COLO668 (cell line): ENCODE measurements around the gene SPTAN1.
"Not testable (repeated sequence)": the region's sequence is repeated elsewhere in the genome, so short reads cannot be mapped to it uniquely, and the experiment has no call there.

Source experiments
- DNase-seq: peaks from one replicate; lab custom pipeline; 2025; ENCODE audit not compliant: unreplicated experiment; lab: John Stamatoyannopoulos, UW

SPTAN1 gene

DNA sequence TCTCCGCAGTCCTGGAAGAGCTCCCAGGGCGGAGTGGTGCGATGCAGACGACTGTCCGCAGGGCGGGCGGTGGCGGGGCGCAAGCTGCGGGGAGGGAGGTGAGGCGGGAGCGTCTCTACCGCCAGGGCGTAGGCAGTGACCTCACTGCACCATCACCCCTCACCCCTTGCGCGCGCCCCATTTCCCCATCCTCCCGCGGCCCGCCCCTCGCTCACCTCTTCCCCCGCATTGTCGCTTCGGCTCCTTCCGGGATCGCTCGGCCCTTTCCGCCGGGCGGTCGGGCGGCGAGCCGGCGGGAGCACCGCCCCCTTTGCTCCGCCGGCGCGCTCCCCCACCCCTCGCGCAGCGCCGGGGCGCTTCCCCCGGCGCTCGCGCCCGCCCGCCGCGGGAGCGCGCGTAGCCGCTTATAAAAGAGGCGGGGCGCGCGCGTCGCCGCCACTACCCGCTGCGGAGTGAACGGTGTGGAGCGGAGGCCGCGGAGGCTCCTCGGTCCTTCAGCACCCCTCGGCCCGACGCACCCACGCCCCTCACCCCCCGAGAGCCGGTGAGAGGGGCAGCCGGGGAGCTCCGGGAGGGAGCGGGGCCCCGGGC is at the start of gene SPTAN1:
Gene SPTAN1 (plus strand): TSS at position 435 of the 591 bp plus-strand sequence. CDS start 14,154 bp downstream, outside the sequence.
- DNase-seq = peak; percentile 94

DNA sequence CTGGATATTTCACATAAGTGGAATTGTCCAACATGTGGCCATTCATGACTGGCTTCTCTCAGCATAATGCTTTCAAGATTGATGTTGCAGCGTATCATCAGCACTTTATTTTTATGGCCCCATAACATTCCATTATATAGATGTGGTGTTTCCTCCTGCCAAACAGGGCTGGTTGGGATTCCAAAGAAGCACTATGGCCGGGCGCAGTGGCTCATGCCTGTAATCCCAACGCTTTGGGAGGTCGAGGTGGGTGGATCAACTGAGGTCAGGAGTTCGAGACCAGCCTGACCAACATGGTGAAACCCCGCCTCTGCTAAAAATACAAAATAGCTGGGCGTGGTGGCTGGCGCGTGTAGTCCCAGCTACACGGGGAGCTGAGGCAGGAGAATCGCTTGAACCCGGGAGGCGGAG is 49.0 kb upstream of the SPTAN1 start:
- not testable (repeated sequence) for DNase-seq

DNA sequence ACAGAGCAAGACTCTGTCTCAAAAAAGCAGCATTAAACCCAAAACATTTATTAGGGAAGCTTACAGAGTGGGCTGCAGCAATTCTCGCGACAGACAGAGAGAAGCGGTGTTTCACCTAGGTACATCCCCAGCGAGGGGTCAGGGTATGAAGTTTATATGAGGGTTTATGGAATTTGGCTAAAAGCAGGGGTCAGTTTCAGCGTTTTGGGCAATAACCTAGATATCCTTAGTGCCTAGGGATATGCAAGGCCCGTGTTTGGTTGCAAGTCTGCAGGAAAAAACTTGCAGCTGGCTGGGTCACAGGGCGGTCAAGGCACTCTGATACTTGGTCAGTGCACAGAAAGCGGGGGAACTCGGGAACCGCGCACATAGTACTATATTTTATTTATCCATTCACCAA is 48.5 kb upstream of the SPTAN1 start:
- peak; percentile 4 for DNase-seq

DNA sequence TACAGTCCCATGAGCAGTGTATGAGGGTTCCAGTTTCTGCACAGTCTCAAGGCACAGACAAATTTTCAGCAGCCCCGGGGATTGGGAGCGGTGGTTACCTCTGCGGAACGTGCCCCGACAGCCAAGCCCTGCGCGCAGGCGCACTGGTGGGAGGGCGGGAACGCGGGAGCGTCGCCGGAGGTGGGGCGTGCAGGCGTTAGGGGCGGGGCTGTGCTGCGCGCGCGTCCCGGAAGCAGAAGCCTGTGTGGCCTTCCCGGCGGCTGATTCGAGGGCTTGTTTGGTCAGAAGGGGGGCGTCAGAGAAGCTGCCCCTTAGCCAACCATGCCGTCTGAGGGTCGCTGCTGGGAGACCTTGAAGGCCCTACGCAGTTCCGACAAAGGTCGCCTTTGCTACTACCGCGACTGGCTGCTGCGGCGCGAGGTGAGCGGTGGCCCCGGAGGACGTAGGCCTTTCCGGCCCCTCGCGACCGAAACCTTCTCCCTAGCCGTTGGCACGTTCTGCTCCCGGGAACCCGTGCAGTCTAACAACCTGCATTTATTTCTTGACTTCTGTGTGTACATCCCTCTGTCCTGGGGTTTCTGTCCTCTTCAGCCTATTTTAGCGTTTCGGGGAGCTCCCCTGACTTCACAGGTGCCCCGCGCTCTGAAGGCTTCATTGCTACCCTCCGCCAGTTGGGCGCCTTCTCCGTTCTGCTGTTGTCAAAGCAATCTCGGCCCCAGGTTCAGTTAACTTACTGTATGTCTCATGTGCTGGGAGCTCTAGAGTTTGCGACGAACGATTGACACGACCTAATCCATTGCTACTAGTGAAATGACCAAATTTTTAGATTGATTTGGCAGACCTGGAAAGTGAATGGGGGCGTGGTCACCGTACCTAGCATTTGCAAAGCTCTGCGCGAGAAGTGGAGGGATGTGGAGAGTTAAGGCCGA is 47.6 kb upstream of the SPTAN1 start, which contains the start of gene GLE1:
Gene GLE1 (plus strand): TSS at position 235 of the 929 bp plus-strand sequence. CDS start 87 bp downstream, at position 322.
- DNase-seq = peak; percentile 96

DNA sequence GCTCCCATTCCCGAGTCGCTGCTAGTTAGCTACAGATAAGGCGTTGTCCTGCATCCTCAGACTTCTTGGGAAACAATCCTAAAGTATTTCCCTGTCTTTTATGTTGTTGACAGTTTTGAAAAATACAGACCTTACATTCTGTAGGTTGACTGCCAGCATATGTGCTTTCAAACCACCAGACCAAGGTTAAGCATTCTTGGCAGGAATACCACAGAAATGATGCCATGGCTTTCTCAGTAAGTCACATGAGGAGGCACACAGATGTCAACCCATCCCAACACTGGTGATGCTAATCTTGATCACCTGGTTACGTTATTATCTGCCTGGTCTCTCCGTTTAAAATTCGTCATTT is 47.0 kb upstream of the SPTAN1 start:
- no peak for DNase-seq

DNA sequence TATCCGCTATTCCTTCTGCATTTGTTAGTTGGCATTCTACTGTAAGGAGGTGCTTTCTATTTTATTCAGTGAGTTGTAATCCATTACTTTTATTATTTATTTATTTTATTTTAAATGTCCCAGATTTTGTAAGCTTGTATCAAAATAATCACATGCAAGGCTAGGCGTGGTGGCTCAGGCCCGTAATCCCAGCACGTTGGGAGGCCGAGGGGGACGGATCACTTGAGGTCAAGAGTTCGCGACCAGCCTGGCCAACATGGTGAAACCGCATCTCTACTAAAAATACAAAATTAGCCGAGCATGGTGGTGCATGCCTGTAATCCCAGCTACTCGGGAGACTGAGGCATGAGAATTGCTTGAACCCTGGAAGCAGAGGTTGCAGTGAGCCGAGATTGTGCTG is 46.5 kb upstream of the SPTAN1 start:
- not testable (repeated sequence) for DNase-seq

DNA sequence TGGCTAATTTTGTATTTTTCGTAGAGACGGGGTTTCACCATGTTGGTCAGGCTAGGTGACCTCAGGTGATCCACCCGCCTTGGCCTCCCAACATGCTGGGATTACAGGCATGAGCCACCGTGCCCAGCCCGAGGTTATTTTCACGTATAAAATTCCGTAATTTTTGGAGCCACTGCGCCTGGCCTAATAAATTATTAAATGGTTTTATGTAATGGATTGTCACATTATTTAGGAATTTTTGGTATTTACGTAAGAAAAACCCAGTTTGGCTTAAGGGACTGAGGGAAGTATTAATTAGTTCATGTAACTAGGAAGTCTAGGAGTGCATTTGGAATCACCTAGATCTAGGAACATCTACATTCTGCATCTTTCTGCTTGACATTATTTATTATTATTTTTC is 39.6 kb upstream of the SPTAN1 start:
- no peak for DNase-seq

DNA sequence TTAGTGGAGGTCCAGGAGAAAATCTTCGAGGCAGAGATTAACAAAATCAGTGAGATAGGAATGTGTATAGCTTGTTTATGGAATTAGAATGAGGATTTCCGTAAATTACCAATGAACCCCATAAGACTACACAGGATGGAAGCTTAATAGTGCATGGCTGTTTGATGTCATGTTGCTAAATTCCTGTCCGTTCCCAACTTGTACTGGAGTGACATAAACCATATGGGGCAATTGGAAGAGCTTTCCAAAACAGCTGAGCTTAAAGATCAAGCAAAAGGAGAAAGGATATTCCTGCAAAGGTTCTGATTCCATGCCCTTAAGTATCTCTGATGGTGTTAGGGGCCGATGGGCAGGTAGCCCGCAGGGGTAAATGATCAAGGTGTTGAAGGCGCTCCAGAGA is 30.4 kb upstream of the SPTAN1 start:
- DNase-seq = no peak

DNA sequence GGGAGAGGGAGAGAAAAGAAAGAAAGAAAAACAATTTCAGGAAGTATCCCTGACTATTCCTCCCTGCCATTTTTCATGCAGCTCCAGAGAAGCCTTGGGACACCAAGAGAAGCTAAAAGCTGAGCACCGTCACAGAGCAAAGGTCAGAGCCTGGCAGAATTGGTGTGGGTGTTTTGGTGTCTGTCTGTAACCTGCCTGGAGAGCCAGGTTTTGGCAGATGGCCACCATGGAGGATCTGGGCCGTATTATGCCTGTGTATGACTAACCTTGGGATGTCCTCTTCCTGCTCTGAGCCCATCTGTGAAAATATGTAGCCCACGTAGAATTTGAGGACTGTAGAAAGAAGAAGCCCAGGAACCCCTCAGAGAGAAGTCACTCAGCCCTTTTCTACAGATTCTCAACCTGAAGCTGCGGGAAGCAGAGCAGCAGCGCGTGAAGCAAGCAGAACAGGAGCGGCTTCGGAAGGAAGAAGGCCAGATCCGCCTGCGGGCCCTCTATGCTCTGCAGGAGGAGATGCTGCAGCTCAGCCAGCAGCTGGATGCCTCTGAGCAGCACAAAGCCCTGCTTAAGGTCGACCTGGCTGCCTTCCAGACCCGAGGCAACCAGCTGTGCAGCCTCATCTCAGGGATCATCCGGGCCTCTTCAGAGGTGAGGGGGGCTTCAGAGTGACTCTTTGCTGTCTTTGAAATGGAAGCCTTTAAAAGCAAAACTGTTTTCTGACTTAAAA is 29.0 kb upstream of the SPTAN1 start:
- DNase-seq = no peak

DNA sequence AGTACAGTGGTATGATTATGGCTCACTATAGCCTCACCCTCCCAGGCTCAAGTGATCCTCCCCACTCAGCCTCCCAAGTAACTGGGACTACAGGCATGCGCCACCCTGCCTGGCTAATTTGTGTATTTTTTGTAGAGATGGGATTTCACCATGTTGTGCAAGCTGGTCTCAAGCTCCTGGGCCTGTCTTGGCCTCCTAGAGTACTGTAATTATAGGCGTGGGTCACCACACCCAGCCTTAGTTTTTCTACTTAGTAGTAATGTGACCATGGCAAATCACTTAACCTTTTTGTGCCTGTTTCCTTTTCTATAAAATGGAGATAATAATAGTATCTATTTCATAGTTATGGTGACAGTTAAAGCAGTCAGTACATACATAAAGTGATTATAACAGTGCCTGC is 25.7 kb upstream of the SPTAN1 start:
- no peak for DNase-seq

DNA sequence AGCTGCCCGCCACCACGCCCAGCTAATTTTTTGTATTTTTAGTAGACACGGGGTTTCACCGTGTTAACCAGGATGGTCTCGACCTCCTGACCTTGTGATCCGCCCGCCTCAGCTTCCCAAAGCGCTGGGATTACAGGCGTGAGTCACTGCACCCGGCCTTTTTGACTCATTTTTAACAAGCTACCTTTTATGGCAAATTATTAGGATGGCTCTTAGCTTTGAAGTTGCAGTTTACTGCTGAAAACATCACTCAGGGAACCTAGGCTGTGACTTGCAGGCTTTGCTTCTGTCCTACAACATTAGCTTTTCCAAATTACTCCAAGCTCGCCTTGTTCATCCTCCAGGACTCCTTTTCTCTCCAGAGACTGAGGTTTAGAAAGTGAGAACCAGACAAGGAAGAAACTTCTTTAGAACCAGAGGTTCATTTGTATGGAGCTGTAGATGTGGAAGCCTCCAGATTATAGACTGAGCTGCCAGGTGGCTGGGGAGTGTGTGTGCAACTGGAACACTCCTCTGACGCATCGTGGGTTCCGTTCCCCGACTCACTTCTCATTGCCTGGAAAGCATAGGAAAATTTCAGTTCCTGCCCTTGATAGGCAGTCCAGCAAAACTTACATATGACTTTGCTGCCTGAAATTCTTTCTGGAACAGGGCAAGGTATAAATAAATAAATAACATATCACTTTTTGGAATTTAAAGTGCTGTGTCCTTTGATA is 23.8 kb upstream of the SPTAN1 start:
- no peak for DNase-seq

DNA sequence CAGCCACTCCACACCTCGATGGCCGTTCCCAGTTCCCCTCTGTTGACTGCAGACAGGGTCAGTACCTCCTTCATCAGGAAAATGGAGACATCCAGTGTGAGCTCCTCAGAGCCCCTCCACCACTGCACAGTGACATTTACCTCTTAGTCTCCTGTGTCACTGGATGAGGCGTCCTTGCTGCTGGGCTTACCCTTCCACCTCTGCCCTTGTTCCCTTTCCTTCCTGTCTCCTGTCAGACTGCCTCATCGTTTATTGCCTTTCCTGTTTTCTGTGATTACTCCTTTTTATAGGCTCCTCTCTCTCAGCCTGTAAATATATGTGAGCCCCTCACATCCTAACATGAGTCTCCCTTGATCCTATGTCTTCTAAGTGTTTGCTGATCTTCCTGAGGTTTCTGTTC is 23.2 kb upstream of the SPTAN1 start:
- DNase-seq = no peak

DNA sequence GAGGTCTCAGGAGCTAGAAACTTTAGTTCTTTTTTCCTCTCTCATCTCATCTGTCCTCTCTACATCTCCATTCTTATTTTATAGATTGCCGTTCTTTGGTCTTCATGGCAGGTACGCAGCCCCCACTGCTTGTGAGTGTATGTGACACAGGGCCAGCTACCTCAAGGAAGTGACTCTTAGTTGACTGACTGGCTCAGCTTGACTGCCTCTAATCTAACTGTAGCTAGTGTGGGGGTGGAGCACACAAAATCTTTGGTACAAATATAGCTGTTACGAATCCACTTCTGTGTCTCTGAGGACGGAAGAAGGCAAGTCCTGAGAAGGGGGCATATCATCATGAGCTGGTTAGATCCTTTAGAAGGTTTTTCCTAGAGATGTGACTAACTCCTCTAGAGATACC is 19.8 kb upstream of the SPTAN1 start:
- no peak for DNase-seq

DNA sequence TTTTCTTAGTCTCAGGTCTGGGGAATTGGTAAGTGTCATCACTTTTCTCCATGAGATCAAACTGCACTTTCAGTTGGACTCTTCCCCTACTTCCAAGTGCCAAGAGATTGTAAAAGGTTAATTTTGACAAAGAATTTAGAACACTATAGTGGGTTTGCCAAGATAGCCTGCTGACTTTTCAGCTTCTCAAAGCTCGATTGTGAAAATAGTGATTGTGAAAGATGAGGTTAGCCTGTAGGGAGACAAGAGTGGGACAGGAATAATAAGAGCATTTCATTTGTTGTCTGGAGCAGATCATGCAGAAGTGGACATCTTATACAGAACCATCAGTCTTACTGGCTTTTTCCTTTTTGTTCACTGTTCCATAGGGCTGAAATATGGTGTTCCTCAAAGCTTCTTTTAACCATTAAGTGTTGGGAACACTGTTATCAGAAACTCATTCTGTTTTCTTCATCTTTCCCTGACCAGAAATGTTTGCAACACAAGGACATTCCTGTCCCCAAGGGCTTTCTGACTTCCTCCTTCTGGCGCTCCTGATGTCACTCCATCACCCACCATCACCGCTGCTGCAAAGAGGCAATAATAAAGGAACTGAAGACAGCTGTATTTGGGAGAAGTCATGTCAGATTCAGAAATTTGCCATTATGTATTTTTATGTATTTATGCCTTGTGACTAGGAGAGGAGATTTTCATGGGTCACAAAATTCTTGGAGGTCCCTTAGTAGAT is 11.6 kb upstream of the SPTAN1 start:
- DNase-seq = no peak

DNA sequence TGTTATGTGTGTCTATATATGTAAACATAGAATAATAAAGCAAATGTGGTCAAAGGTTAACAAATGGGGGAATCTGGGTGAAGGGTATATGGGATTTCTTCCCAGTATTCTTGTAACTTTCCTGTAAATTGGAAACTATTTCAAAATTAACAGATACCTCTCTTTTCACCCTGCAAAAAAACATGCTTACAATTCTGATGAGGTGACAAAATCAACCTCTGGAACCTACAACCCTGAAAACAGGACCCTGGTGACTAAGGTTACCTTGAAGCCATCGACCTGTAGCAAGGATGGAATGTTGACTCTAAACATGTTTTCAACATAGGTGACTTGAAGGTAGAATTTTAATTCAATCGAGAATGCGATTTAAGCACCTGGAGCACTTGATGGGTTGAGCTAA is 5.9 kb upstream of the SPTAN1 start:
- no peak for DNase-seq

DNA sequence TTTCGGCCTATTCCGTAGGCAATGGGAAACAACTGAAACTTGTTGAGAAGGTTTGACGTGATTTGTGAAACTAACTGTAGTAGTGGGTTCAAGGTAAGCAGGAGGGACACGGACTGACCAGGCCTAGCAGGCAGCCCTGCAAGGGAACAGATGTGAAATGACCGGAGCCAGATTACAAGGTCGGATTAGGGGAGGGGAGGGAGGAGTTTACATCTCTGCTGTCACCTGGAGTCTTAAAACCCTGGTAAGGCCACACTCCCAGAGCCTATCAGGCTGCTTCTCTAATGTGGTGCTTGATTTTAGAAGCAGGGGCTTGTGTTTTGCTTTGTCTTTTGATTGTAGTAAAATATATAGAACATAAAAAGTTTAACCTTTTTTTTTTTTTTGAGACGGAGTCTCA is 3.5 kb upstream of the SPTAN1 start:
- no peak for DNase-seq

DNA sequence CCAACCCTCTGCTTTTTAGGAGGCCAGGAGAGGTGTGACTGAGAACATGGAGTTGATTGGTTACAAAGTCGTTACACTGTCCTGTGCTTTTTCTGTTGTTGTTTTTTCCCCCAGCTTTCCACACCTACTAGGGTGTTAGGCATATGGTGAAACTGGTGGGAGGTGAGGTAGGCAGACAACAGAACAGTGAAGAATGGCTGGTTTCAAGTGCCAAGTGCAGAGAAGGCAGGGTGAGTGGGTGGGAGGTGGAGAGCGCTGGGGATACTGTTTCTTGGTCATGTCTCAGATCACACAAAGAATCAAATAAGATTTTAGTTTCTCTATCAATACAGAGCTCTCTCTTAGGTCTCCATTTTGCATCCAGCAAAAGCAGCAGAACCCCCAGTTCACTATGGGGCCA is 2.2 kb upstream of the SPTAN1 start:
- no peak for DNase-seq

DNA sequence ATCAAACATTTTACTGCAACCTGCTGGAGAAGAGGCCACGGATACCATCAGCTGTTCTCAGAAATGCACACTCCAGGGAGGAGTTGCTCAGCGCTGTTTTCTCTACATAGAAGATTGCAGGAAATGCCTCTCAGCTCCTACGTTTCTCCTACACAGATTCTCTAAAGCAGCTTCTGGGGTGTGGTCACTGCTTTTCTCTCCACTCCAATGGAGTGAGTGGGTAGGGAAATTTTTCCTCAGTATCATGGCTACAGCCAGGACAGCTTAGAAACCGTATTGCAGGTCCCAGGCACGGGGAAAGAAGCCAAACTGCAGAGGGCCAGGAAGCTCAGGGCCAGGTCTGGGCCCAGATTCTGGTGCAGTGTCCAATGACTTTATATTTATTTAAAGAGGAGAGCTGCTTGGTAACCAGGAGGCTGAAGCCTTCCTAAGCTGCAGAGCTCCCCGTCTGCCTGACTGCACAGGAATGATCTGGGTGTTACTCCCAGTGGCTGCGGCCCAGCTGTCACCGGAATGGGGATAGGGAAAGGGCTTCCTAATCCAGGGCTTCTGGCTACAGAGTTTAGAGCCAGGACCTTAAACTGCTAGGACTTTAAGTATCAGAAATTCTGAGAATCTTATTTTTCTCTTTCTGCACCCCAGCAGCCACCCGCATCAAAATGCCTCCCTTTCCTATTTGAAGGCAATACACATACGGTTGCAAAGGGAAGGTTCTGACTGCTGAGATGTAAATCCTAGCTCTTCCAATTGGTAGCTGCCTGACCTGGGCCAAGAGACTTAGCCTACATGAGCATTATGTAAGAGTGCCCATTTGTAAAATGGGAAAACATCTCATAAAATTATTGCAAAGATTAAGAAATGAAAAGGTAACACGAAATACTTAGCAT is 1.4 kb upstream of the SPTAN1 start:
- peak; percentile 18 for DNase-seq

DNA sequence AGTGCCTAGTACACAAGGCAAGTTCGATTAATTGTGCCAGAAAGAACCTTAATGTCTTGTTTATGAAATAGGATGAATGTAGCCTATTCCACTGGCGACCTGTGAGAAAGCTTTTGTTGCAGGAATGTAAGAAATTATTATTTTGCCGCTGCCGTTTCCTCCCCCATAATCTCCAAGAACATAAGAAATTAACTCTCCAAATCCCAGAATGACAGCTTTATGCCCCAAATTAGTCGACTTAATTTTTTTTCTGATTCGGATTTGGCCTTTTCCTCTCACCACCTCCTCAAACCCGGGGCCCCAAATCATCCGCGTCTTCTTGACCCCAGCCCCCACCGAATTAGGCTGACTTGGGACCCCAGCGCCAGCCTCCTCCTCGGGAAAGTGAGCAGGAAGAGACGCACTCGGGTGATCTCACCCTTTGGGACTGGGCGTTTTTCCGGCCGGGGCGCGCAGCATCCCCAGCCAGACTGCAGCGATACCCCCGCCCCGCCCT is 682 bp upstream of the SPTAN1 start:
- no peak for DNase-seq
